Mesendoderm (in vitro differentiated cells): Measurements from ENCODE around the gene NFILZ. TPM values are rescaled to one million over a fixed set of nuclear protein-coding genes. Genes with fewer than 3 reads are reported as not detected.

Experiments used
- DNase-seq: peaks from one replicate; pipeline ENCODE4 v3.0.0; 2013
- H2AK5ac ChIP-seq: 2 replicates; pipeline ENCODE4 v1.6.1; 2013; ENCODE audit warnings: low read length, inconsistent platforms
- H2BK120ac ChIP-seq: 2 replicates; pipeline ENCODE4 v1.6.1; 2013; ENCODE audit warnings: low read depth, mild to moderate bottlenecking, low read length, moderate library complexity, mixed read lengths
- H2BK15ac ChIP-seq: replicated peaks from 2 replicates; pipeline ENCODE4 v1.6.1; 2013; ENCODE audit warnings: low read depth, mild to moderate bottlenecking, moderate library complexity
- H2BK5ac ChIP-seq: 2 replicates; pipeline ENCODE4 v1.6.1; 2013; ENCODE audit warnings: low read length, inconsistent platforms
- H3K18ac ChIP-seq: 2 replicates; pipeline ENCODE4 v1.6.1; 2013; ENCODE audit warnings: mild to moderate bottlenecking, low read length, mixed read lengths
- H3K23ac ChIP-seq: one replicate; pipeline ENCODE4 v1.6.1; 2013; ENCODE audit warnings: low read length
- H3K27ac ChIP-seq: 2 replicates; pipeline ENCODE4 v1.5.1; 2013; ENCODE audit warnings: low read depth, mild to moderate bottlenecking, inconsistent platforms, low read length, moderate library complexity
- H3K27me3 ChIP-seq: 2 replicates; pipeline ENCODE4 v1.6.1; 2013; ENCODE audit warnings: low read length, control low read depth, mild to moderate bottlenecking, inconsistent platforms; ENCODE audit not compliant: insufficient read depth, poor library complexity
- H3K36me3 ChIP-seq: 2 replicates; pipeline ENCODE4 v1.6.1; 2013; ENCODE audit warnings: low read length, inconsistent platforms; ENCODE audit not compliant: control insufficient read depth, insufficient read depth
- H3K4ac ChIP-seq: one replicate; pipeline ENCODE4 v1.6.1; 2013; ENCODE audit warnings: low read depth, mild to moderate bottlenecking, low read length, moderate library complexity
- H3K4me1 ChIP-seq: 2 replicates; pipeline ENCODE4 v1.6.1; 2013; ENCODE audit warnings: low read depth, low read length, inconsistent platforms; ENCODE audit not compliant: control insufficient read depth
- H3K4me2 ChIP-seq: 2 replicates; pipeline ENCODE4 v1.6.1; 2013; ENCODE audit warnings: low read length
- H3K4me3 ChIP-seq: 2 replicates; pipeline ENCODE4 v1.5.1; 2013; ENCODE audit warnings: mild to moderate bottlenecking, low read length
- H3K56ac ChIP-seq: one replicate; pipeline ENCODE4 v1.6.1; 2013; ENCODE audit warnings: low read length
- H3K79me1 ChIP-seq: 2 replicates; pipeline ENCODE4 v1.6.1; 2013; ENCODE audit warnings: low read length, inconsistent platforms
- H3K79me2 ChIP-seq: 2 replicates; pipeline ENCODE4 v1.6.1; 2013; ENCODE audit warnings: mild to moderate bottlenecking, low read length; ENCODE audit not compliant: control insufficient read depth, insufficient read depth
- H3K9ac ChIP-seq: 2 replicates; pipeline ENCODE4 v1.6.1; 2013; ENCODE audit warnings: low read length, inconsistent platforms
- H4K5ac ChIP-seq: one replicate; pipeline ENCODE4 v1.6.1; 2013; ENCODE audit warnings: low read length
- H4K8ac ChIP-seq: one replicate; pipeline ENCODE4 v1.6.1; 2013; ENCODE audit warnings: low read depth, mild to moderate bottlenecking, control low read depth, low read length, moderate library complexity
- WGBS: extraction: QIAGEN DNeasy Blood & Tissue Kit; methylation state at CpG from one replicate; pipeline ENCODE4 v1.1.7; 2013; ENCODE audit warnings: low lambda C conversion rate, missing lambda C conversion rate; ENCODE audit not compliant: insufficient coverage; ENCODE audit errors: extremely low coverage; 5-methylcytosine and 5-hydroxymethylcytosine counted together
- polyA plus RNA-seq, 2 experiments: library from polyadenylated mRNA; stranded (reverse); fragments of 200-250 nt; gene quantifications; one replicate each; pipeline ENCODE4 v1.2.3, GENCODE V29; 2013

The NFILZ gene
- polyA plus RNA-seq (2013, experiment 1 of 2): not detected
- polyA plus RNA-seq (2013, experiment 2 of 2): not detected

GRCh38 chr19:8629996-8630683 lies at the start of gene NFILZ:
Gene NFILZ (plus strand): TSS chr19:8630633. CDS start chr19:8676766, 46,133 bp downstream.
- Histone ChIP-seq H3K27ac (no peak within 1 kb of the TSS), H2BK120ac (no peak within 1 kb of the TSS), H3K9ac (no peak within 1 kb of the TSS), H2BK15ac (no peak within 1 kb of the TSS), H4K5ac (no peak within 1 kb of the TSS), H3K27me3 (no peaks in the 10 kb centered on the region), H3K23ac (no peak within 1 kb of the TSS), H2BK5ac (no peak within 1 kb of the TSS), H3K4me2 (no peak within 1 kb of the TSS), H3K56ac (no peak within 1 kb of the TSS), H3K4ac (no peak within 1 kb of the TSS), H3K79me1 (no peaks in the 10 kb centered on the region), H3K18ac (no peak within 1 kb of the TSS), H3K4me3 (no peak within 1 kb of the TSS), H3K79me2 (no peaks in the 10 kb centered on the region), H3K36me3 (no peaks in the 10 kb centered on the region), H3K4me1 (no peaks in the 10 kb centered on the region), H4K8ac (no peak within 1 kb of the TSS), H2AK5ac (no peak within 1 kb of the TSS)
- WGBS: no CpG with 5 or more reads among the region's 11 CpGs
- DNase-seq: no peak

DNA sequence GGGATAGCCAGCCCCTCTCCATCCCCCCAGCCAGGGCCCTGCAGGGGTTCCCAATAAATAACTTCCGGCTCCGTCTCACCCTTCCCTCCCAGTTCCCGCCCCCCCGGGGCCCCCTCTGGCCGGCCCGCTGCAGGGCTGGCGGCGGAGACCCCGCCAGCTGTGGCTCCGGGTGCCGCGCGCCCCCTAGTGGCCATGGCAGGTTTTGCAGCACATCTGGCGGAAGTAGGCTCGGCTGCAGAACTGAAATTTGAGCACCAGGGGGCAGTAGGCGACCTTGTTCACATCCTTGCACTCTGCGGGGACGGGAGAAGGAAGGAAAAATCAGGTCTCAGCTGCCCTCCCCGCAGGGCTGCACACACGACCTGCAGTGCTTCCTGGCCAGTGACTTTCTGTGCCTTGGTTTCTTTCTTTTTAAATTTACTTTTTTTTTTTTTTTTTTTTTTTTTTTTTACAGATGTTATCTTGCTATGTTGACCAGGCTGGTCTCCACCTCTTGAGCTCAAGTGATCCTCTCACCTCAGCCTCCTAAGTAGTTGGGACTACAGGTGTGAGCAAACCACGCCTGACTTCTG lies 49.6 kb upstream of the NFILZ start:
- H3K36me3 ChIP-seq: no peaks in the 10 kb centered on the region
- H3K27me3 ChIP-seq: no peaks in the 10 kb centered on the region
- H3K4me1 ChIP-seq: peaks cover 3% of the 10 kb centered on the region
- H3K56ac ChIP-seq: no peak overlapping the region
- H2BK5ac ChIP-seq: no peak overlapping the region
- H3K9ac ChIP-seq: no peak overlapping the region
- no peak overlapping the region for H3K4ac ChIP-seq
- no peaks in the 10 kb centered on the region for H3K79me1 ChIP-seq
- no peak overlapping the region for H2BK120ac ChIP-seq
- H3K4me3 ChIP-seq: no peak overlapping the region
- no peak overlapping the region for H3K23ac ChIP-seq
- H3K4me2 ChIP-seq: no peak overlapping the region
- H4K5ac ChIP-seq: no peak overlapping the region
- H3K27ac ChIP-seq: no peak overlapping the region
- no peak overlapping the region for H2AK5ac ChIP-seq
- H4K8ac ChIP-seq: no peak overlapping the region
- H3K18ac ChIP-seq: peak overlapping the region; percentile 21
- DNase-seq: peak; percentile 90
- H2BK15ac ChIP-seq: no peak overlapping the region
- no peaks in the 10 kb centered on the region for H3K79me2 ChIP-seq
- no CpG with 5 or more reads among the region's 21 CpGs for WGBS

DNA sequence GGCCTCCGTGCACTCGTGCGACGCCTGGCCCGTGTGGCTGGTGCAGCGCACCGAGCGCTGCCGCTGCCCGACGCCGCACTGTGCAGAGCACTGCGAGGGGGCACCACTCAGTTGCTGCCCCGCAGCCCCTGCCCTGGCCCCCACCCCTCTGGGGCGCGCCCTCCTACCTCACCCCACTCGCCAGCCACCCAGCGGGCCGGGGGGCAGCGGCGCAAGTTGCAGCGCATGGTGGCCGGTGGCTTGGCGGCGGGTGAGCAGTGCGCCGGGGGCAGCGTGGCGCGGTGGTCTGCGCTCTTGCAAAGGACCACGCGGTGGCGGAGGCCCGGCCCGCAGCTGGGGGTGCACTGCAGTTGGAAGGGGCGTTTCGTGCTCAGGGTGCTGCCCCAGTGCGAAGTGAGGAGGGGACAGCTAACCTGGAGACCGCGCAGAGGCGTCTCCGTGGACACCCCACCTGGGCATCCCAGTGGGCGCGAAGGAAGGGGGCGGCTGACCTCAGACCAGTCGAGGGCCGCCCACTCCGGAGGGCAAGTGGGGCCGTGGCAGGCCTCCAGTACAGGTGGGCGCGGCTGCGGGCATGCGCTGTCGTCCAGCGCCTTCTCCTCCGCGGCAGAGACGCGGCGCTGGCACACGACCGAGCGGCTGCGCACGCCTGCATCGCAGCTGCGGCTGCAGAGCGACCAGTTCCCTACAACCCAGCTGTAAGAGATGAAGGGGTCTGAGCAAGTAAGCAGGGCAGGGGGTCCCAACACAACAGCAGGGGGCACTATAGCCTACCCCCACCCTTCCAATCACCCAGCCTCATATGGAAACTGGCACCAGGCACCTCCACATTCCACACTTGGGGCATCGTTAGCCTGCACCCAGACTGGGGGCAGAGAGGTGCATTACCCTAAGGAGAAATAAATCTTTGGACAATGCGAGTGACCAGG lies 45.2 kb upstream of the NFILZ start:
- Histone ChIP-seq H3K4me2 (no peak overlapping the region), H3K9ac (no peak overlapping the region), H3K27ac (no peak overlapping the region), H3K4me1 (no peaks in the 10 kb centered on the region), H2BK15ac (no peak overlapping the region), H3K27me3 (no peaks in the 10 kb centered on the region), H3K4me3 (no peak overlapping the region), H3K36me3 (no peaks in the 10 kb centered on the region), H3K56ac (no peak overlapping the region), H4K8ac (no peak overlapping the region), H4K5ac (no peak overlapping the region), H3K23ac (no peak overlapping the region), H2BK120ac (no peak overlapping the region), H3K79me2 (no peaks in the 10 kb centered on the region), H2AK5ac (no peak overlapping the region), H3K79me1 (no peaks in the 10 kb centered on the region), H2BK5ac (no peak overlapping the region), H3K4ac (no peak overlapping the region), H3K18ac (no peak overlapping the region)
- no peak for DNase-seq
- WGBS: no CpG with 5 or more reads among the region's 71 CpGs

GRCh38 chr19:8585894-8586750 lies 44.3 kb upstream of the NFILZ start:
- H2BK5ac ChIP-seq: no peak overlapping the region
- H2BK15ac ChIP-seq: no peak overlapping the region
- no peak overlapping the region for H3K4me3 ChIP-seq
- H3K27ac ChIP-seq: no peak overlapping the region
- H3K4ac ChIP-seq: no peak overlapping the region
- no peaks in the 10 kb centered on the region for H3K79me2 ChIP-seq
- no peak overlapping the region for H3K9ac ChIP-seq
- H4K5ac ChIP-seq: no peak overlapping the region
- no peak overlapping the region for H3K4me2 ChIP-seq
- H3K56ac ChIP-seq: no peak overlapping the region
- no peak overlapping the region for H2BK120ac ChIP-seq
- H3K79me1 ChIP-seq: no peaks in the 10 kb centered on the region
- no peaks in the 10 kb centered on the region for H3K27me3 ChIP-seq
- WGBS: no CpG with 5 or more reads among the region's 34 CpGs
- no peak overlapping the region for H2AK5ac ChIP-seq
- H3K23ac ChIP-seq: no peak overlapping the region
- no peaks in the 10 kb centered on the region for H3K4me1 ChIP-seq
- no peak overlapping the region for H3K18ac ChIP-seq
- H3K36me3 ChIP-seq: no peaks in the 10 kb centered on the region
- peak; percentile 89 for DNase-seq
- no peak overlapping the region for H4K8ac ChIP-seq

DNA sequence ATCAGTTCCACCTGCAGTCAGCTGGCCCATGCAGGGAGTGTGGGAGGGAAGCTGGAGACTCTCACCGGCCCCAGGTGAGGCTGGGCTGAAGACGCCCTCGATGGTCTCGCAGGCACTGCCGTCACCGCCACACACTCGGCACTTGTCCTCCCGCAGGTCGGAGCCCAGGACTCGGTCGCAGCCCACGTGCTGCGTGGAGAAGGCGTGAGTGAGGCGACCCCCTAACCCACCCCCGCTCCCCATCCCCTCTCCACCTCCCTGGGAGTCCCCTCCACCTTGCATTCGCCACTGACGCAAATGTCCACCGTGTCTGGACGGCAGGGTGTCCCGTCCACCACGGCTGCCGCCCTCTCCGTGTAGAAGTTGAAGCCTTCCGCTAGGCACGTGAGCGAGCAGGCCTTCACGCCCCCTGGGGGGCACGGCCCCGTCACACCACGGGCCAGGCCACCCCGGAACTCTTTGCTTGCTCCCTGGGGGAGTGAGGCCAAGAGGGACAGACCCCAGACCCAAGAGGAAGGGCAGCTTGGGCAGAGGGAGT lies 41.2 kb upstream of the NFILZ start:
- Histone ChIP-seq H4K5ac (no peak overlapping the region), H3K23ac (no peak overlapping the region), H3K4me3 (no peak overlapping the region), H3K9ac (no peak overlapping the region), H4K8ac (no peak overlapping the region), H3K27ac (no peak overlapping the region), H3K36me3 (no peaks in the 10 kb centered on the region), H2BK15ac (no peak overlapping the region), H3K27me3 (no peaks in the 10 kb centered on the region), H3K79me1 (no peaks in the 10 kb centered on the region), H2BK5ac (no peak overlapping the region), H3K4ac (no peak overlapping the region), H2AK5ac (no peak overlapping the region), H3K4me1 (no peaks in the 10 kb centered on the region), H3K56ac (no peak overlapping the region), H3K18ac (no peak overlapping the region), H2BK120ac (no peak overlapping the region), H3K4me2 (no peak overlapping the region), H3K79me2 (no peaks in the 10 kb centered on the region)
- WGBS: no CpG with 5 or more reads among the region's 32 CpGs
- DNase-seq: no peak
